H1 (cell line): ENCODE data around the gene ADCY6. TPM values are rescaled to one million over a fixed set of nuclear protein-coding genes. Genes with fewer than 3 reads are reported as not detected.

Experiments used
- CREB1 ChIP-seq: IDR thresholded peaks from 2 replicates; pipeline ENCODE4 v1.6.1; 2012; ENCODE audit warnings: inconsistent platforms
- GABPA ChIP-seq: IDR thresholded peaks from 2 replicates; pipeline ENCODE4 v1.6.1; 2011; ENCODE audit warnings: mild to moderate bottlenecking, low read length, moderate library complexity, borderline replicate concordance; ENCODE audit not compliant: insufficient read depth
- GTF2F1 ChIP-seq: IDR thresholded peaks from 2 replicates; pipeline ENCODE4 v1.6.1; 2012; ENCODE audit warnings: low read depth, low read length, improper control_type of control experiment, borderline replicate concordance
- KDM4A ChIP-seq: IDR thresholded peaks from one replicate; pipeline ENCODE4 v1.7.1; 2012; ENCODE audit warnings: low read depth, mild to moderate bottlenecking, moderate library complexity, low read length, inconsistent platforms; ENCODE audit not compliant: severe bottlenecking
- SP1 ChIP-seq: IDR thresholded peaks from 2 replicates; pipeline ENCODE4 v1.6.1; 2011; ENCODE audit warnings: low read depth, low read length
- SRF ChIP-seq: IDR thresholded peaks from 2 replicates; pipeline ENCODE4 v1.6.1; 2011; ENCODE audit warnings: mild to moderate bottlenecking, low read depth, low read length, moderate library complexity
- TCF12 ChIP-seq: IDR thresholded peaks from 2 replicates; pipeline ENCODE4 v1.6.1; 2011; ENCODE audit warnings: low read depth, mild to moderate bottlenecking, low read length
- polyA plus RNA-seq, 7 experiments: library from polyadenylated mRNA; depleted of rRNA in 3 of 7; stranded (reverse) in 5 of 7; unstranded in 2 of 7; fragments of >200 nt in 5 of 7; fragments of 200-250 nt in 2 of 7; gene quantifications; 1 replicate in 5 of 7; 2 replicates in 1 of 7; 4 replicates in 1 of 7; pipeline versions ENCODE4 v1.2.1 to v1.2.3, GENCODE V29; 2011 to 2013; ENCODE audit warnings: missing spikeins in 2 of 7, mixed read lengths in 2 of 7
- total RNA-seq: library from RNA; stranded (reverse); fragmentation: NEBNext Ultra II Directional; extraction: Animal tissue kit (Norgen Biotek cat#: 25700); gene quantifications from 2 replicates; pipeline ENCODE4 v1.2.1, GENCODE V29; 2021

ADCY6 gene
- total and polyA plus RNA-seq, 2 of the 8 experiments (the other 6 are each of a cell fraction or from before 2014, with no cell fraction given) = 11.7 to 17.5 TPM

GRCh38 chr12:48783432-48783831 lies 5.5 kb downstream of the ADCY6 start (continued):
- TF ChIP-seq SRF (no peak), CREB1 (no peak), KDM4A (no peak), SP1 (no peak), GTF2F1 (no peak), TCF12 (no peak), GABPA (no peak)
